HepG2 (cell line): ENCODE results near the gene ZNF77.

Experiments used
- JUND ChIP-seq: sonication (generic); formaldehyde crosslinking; IDR thresholded peaks from 2 replicates; pipeline ENCODE4 v1.8.0; 2022; ENCODE audit warnings: mild to moderate bottlenecking, missing genetic modification reagents
- POLR2A ChIP-seq, 2 experiments: IDR thresholded peaks; 2 replicates each; pipeline ENCODE4 v1.6.1; 2011; ENCODE audit warnings: low read depth in 2 of 2, low read length in 2 of 2, mild to moderate bottlenecking in 1 of 2, moderate library complexity in 1 of 2; ENCODE audit not compliant: insufficient read depth in 1 of 2
- RORA ChIP-seq: sonication (generic); formaldehyde crosslinking; IDR thresholded peaks from 2 replicates; pipeline ENCODE4 v1.5.0; 2020; ENCODE audit warnings: mild to moderate bottlenecking, missing genetic modification reagents, moderate library complexity
- SOX5 ChIP-seq: IDR thresholded peaks from 2 replicates; pipeline ENCODE4 v1.6.1; 2016; ENCODE audit warnings: borderline replicate concordance
- ZBTB1 ChIP-seq: sonication (generic); formaldehyde crosslinking; IDR thresholded peaks from 2 replicates; pipeline ENCODE4 v1.4.0; 2020; ENCODE audit warnings: missing genetic modification reagents, borderline replicate concordance
- ZNF558 ChIP-seq: sonication (generic); formaldehyde crosslinking; IDR thresholded peaks from 2 replicates; pipeline ENCODE4 v1.9.0; 2022; ENCODE audit warnings: mild to moderate bottlenecking, missing genetic modification reagents, borderline replicate concordance
- TF ChIP-seq, protein P1 (sequence below): sonication (generic); formaldehyde crosslinking; IDR thresholded peaks from 2 replicates; pipeline ENCODE4 v1.5.0; 2020; ENCODE audit warnings: mild to moderate bottlenecking, missing genetic modification reagents, moderate library complexity
- TF ChIP-seq, protein P2 (sequence below): IDR thresholded peaks from 2 replicates; pipeline ENCODE4 v1.6.1; 2016; ENCODE audit warnings: low read depth, control low read depth

DNA sequence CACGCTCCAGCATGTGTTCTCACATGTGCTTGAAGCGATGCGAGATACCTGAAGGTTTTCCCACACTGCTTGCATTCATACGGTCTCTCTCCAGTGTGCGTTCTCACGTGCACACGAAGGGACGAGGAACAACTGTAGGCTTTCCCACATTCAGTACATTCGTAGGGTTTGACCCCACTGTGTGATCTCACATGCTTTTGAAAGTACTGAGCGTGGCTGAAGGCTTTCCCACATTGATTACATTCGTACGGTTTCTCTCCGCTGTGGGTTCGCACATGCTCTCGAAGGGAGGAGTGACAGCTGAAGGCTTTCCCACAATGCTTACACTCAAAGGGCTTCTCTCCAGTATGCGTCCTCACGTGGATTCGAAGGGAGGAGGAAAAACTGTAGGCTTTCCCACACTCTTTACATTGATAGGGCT, 11.3 kb downstream of the ZNF77 start:
- TF ChIP-seq, protein P1, sequence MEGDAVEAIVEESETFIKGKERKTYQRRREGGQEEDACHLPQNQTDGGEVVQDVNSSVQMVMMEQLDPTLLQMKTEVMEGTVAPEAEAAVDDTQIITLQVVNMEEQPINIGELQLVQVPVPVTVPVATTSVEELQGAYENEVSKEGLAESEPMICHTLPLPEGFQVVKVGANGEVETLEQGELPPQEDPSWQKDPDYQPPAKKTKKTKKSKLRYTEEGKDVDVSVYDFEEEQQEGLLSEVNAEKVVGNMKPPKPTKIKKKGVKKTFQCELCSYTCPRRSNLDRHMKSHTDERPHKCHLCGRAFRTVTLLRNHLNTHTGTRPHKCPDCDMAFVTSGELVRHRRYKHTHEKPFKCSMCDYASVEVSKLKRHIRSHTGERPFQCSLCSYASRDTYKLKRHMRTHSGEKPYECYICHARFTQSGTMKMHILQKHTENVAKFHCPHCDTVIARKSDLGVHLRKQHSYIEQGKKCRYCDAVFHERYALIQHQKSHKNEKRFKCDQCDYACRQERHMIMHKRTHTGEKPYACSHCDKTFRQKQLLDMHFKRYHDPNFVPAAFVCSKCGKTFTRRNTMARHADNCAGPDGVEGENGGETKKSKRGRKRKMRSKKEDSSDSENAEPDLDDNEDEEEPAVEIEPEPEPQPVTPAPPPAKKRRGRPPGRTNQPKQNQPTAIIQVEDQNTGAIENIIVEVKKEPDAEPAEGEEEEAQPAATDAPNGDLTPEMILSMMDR: no peak
- no peak for TF ChIP-seq SOX5 (CRISPR knock-in tag)
- TF ChIP-seq RORA (CRISPR knock-in tag): no peak
- TF ChIP-seq ZBTB1 (CRISPR knock-in tag): no peak
- TF ChIP-seq, protein P2, sequence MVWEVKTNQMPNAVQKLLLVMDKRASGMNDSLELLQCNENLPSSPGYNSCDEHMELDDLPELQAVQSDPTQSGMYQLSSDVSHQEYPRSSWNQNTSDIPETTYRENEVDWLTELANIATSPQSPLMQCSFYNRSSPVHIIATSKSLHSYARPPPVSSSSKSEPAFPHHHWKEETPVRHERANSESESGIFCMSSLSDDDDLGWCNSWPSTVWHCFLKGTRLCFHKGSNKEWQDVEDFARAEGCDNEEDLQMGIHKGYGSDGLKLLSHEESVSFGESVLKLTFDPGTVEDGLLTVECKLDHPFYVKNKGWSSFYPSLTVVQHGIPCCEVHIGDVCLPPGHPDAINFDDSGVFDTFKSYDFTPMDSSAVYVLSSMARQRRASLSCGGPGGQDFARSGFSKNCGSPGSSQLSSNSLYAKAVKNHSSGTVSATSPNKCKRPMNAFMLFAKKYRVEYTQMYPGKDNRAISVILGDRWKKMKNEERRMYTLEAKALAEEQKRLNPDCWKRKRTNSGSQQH (CRISPR knock-in tag): no peak
- no peak for TF ChIP-seq POLR2A (IDR thresholded peaks at IDR 0.05; ENCODE audit: insufficient read depth in 1 of 2, low read depth in 2 of 2, low read length in 2 of 2)
- no peak for TF ChIP-seq ZNF558 (CRISPR knock-in tag)
- no peak for TF ChIP-seq JUND (CRISPR knock-in tag)
